Left lobe of liver (tissue), 2 donors: Measurements from ENCODE around the gene TADA2B. TPM values are rescaled to one million over a fixed set of nuclear protein-coding genes. Genes with fewer than 3 reads are reported as not detected.

Source experiments
- ATAC-seq: fragments of 200-7000 bp; cut with Tn5 transposase; one replicate; pipeline ENCODE4 v1.9.1; 2020; ENCODE audit warnings: mild to moderate bottlenecking, moderate library complexity
- DNase-seq: peaks from one replicate; pipeline ENCODE4 v3.0.0-alpha.2; 2020; ENCODE audit warnings: low spot score
- total RNA-seq: library from RNA; stranded (reverse); gene quantifications from one replicate; pipeline ENCODE4 v1.2.1, GENCODE V29; 2021
- donor health status: DM: no; HTN: no; CAD: no; lungs with moderate emphysema.
- donor health status: DM: no; HTN: yes; CAD: no.

TADA2B gene, protein sequence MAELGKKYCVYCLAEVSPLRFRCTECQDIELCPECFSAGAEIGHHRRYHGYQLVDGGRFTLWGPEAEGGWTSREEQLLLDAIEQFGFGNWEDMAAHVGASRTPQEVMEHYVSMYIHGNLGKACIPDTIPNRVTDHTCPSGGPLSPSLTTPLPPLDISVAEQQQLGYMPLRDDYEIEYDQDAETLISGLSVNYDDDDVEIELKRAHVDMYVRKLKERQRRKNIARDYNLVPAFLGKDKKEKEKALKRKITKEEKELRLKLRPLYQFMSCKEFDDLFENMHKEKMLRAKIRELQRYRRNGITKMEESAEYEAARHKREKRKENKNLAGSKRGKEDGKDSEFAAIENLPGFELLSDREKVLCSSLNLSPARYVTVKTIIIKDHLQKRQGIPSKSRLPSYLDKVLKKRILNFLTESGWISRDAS
- total RNA-seq = 18.6 TPM

DNA sequence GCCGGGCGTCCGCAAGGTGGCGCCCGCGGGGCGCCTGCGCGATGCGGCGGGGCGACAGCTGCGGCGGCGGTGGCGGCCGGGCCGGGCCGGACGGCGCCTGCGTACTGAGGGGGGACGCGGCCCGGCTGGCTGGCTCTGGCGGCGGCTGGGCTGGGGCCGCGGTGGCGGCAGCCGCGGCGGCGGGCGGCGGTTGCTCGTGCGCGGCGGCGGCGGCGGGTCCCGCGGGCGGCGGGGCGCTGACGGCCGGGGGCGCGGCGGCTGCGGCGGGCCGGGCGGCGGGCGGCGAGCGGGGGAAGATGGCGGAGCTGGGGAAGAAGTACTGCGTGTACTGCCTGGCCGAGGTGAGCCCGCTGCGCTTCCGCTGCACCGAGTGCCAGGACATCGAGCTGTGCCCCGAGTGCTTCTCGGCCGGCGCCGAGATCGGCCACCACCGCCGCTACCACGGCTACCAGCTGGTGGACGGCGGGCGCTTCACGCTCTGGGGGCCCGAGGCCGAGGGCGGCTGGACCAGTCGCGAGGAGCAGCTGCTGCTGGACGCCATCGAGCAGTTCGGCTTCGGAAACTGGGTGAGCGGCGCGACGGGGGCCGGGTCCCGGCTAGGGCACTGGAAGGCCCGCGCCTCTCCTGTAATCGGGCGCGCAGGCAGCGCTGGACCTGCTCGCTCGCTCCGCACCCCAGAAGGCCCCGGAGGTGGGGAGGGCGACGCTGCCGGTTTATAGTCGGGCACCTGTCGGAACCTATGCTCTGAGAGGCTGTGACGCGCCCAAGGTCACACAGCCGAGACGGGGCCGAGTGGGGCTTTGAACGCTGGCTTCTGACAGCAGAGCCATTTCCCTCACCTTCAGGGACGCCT is at the start of gene TADA2B:
TSS of gene TADA2B (plus strand) at position 89 of the 853 bp plus-strand sequence. CDS start at position 297, 208 bp downstream.
- ATAC-seq (peak; percentile 6), DNase-seq (peak; percentile 64)

DNA sequence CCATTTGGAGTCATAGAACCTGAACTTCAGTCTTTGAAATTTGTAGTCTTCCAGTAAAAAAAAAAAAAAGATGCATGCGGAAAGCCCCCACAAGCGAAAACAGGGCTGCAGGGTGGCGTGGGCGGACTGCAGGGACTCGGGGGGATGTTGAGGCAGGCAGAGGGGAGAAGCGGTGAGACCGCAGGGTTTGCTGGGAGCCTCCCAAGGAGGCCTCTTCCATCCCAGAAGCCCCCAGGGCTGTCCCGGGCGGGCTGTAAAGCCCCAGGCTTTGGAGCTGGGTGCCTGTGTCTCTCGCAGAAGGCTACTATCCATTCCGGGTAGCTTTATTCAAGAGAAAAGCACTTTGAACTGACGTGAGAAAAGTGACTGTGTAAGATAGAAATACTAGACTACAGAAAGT is 46.7 kb upstream of the TADA2B start:
- ATAC-seq = no peak
- DNase-seq = no peak

DNA sequence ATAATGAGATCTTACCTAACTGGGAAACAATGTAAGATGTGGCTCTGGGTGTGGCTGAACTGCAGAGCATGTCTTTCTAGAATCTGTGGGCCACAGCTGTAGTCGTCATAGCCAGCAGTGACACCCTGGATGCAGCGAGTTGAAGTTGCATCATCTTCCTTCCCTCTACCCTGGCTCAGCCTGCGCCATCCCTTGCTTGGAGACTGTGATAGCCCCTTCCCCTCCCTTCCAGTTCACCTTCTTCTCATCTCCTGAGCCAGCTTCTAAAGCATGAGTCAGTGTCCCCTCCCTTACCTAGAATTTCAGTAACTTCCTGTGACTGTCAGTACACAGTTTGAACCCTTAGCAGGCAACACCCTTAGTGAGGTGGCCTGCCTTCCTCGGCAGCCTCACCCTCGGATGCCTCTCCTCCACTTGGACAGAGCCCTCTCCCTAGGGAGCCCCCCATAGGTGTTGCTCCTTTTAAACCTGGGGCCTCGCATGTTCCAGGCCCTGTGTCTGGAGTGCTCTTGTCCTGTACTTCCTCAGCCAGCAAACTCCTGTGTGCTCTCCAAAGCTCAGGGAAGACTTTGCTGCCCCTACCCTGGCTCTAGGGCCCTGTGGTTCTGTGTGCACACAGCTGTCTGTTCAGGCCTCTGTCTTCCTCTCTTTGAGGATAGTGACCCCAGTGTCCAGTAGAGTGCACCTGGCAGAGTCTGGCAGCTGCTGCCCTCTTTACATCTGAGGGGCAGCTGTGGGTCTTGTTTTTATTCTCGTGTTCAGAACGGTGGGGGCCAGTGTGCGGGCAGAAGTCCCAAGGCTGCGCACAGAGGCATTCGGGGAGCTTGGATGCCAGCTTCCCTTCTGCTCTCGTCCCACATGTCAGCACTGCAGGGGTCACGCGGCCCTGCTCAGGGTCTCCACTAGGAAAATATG is 43.7 kb upstream of the TADA2B start:
- DNase-seq (no peak), ATAC-seq (peak; percentile 7)

DNA sequence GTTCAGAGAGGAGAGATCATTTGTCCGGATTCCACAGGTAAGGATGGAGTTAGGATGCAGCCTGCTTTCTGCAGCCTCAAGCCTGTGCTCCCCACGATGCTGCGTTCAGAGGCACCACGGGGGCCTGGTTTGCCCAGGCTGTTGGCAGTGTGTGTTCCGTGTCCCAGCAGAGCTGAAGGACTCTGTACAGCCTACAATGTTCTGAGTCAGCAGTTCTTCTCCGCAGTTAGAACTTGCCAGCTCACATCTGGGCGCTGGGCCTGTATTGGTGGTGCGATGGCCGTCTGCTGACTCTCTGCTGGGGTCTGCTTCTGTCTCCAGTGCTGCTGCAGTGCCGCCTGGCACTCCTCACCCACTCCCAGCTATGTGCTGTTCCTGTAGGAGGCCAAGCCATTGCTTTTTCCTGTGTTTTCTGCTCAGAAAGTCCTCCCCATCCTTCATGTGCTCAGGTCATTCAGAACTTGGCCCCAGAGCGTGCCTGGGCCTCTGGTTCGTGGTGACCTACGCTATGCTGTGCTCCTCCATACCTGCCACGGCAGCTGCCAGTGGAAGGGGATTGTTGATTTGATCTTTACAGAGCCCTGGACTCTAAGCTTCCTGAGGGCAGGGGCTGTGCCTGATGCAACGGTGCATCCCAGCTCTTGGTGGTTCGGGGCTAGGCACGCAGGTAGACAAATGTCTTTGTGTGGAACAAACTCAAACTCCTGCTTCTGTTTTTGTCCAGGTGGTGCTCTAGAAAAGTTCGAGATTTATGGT is 42.6 kb upstream of the TADA2B start:
- ATAC-seq (peak; percentile 90), DNase-seq (no peak)

DNA sequence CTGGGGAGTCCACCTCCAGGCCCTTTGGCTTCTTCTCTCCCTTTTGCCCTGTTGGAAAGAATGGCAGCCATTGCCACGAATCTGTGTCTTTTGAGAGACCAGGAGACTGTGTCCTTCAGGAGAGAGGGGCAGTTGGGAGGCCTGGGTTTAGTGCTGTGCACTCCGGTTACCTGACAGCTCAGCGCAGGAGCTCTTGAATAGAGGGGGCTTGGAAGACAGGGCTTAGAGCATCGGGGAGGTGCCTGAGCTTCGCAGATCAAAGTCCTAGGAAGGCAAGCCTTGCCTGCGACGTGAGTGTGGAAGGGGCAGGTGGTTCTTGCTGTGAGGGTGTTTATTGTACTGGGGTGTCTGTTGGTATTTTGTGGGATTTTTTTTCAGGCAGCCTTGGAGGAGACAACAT is 41.9 kb upstream of the TADA2B start:
- DNase-seq (peak; percentile 14), ATAC-seq (no peak)

DNA sequence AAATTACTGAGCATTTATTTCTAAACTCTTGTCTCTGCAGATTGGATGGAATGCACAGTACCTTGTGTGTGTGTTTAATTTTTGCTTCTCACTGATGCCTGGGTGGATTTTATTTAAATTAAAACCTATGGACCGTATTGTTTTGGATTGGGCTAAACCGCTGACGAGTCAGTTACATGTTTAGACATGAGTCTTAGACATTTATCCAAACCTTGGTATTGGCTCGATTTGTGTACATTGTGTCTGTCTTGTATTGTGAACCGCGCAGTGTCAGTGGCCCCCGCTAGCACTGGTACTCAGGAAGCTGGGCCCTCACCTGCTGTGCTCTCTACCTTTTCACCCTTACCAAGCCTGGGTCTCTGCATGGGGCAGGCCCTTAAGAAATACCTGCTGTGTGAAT is 40.8 kb upstream of the TADA2B start:
- no peak for ATAC-seq
- peak; percentile 21 for DNase-seq

DNA sequence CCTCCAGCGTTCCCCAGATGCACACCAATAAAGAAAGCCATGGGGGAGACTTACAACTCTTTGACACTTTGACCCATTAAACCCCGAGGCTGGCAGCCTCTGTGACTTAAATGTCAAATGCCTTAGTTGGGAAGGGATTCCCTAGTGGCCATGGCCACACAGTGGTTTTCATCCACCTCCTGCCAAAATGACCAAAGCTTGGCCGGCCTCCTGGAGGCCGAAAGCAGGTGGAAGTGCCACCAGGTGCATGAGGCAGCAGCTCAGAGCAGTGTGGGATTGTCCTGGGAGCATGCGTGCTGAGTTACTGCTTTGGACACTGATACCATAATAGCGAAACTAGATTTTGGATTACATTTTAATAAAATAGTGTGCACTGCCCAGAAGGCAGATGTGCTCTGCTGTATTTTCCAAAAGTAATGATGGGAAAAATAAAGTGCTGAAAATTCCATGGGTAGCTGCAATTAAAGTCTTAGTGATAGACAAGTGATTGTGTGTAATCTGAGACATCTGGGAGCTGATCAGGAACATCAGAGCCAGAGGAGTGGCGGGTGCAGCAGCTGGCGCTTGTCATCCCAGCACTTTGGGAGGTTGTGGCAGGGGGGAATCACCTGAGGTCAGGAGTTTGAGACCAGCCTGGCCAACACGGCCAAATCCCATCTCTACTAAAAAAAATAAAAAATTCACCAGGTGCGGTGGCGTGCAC is 39.8 kb upstream of the TADA2B start:
- no peak for ATAC-seq
- DNase-seq = peak; percentile 35

DNA sequence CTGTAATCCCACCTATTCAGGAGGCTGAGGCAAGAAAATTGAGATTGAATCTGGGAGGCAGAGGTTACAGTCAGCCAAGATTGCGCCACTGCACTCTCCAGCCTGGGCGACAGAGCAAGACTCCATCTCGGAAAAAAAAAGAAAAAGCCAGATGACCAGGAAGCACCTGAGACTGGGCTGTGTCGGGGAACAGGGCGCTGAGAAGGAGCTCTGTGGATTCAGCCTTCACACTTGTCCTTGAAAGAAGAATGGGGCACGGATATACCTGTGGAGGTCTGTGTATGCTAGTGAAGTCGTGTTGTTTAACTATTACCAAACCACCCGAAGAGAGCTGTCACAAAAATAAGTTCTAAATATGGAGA is 39.3 kb upstream of the TADA2B start:
- ATAC-seq (no peak), DNase-seq (no peak)

DNA sequence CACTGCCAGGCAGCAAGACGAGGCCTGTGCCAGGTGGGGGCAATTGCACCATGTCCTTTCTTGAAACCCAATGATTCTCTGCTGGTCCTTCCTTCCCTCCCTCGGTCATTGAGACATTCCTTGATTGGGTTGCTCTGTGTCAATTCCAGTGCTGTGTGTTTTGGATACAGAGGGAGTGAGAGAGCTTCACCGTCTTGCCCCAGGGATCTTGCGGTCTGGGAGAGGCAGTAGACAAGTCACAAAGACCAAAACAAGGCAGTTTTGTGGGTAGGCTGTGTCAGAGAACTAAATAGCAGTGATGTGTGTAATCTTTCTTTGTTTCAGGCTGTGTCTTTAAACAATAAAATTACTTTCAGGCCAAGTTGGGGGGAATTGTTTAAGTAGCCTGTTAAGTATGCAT is 38.8 kb upstream of the TADA2B start:
- no peak for DNase-seq

DNA sequence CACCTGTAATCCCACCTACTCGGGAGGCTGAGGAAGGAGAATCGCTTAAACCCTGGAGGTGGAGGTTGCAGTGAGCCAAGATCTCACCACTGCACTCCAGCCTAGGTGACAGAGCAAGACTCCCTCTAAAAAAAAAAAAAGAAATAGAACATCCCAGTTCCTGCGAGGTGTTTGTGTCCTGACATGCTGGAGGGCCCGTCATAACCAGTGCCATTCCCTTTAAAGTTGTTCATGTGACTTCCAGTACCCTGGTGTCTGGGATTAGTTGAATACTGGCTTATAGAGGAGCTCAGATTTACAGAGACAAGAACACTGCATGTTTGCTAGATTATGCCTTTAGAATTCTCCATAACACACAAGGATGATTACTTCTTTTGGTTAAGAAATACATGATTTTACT is 37.6 kb upstream of the TADA2B start:
- ATAC-seq (no peak), DNase-seq (no peak)

More for the DNA sequence above, 38.8 kb upstream of the TADA2B start:
- no peak for ATAC-seq

DNA sequence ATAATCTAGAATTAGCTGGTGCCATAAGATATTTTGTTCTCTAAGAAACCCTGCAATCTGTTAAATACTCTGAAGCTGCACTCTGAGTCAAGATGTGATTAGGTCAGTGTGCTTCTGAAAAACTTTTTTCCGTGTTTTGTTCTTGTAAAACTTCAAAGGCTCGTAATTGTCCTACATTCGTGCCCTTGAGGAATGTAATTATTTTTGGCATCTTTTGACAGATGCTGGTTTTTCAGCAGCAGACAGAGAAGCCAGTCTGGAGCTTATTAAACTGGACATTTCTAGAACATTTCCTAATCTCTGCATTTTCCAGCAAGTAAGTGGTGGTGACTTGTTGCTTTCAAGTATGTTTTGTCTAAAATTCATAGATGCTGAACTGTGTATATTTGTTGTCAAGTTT is 36.8 kb upstream of the TADA2B start:
- ATAC-seq (no peak), DNase-seq (no peak)

DNA sequence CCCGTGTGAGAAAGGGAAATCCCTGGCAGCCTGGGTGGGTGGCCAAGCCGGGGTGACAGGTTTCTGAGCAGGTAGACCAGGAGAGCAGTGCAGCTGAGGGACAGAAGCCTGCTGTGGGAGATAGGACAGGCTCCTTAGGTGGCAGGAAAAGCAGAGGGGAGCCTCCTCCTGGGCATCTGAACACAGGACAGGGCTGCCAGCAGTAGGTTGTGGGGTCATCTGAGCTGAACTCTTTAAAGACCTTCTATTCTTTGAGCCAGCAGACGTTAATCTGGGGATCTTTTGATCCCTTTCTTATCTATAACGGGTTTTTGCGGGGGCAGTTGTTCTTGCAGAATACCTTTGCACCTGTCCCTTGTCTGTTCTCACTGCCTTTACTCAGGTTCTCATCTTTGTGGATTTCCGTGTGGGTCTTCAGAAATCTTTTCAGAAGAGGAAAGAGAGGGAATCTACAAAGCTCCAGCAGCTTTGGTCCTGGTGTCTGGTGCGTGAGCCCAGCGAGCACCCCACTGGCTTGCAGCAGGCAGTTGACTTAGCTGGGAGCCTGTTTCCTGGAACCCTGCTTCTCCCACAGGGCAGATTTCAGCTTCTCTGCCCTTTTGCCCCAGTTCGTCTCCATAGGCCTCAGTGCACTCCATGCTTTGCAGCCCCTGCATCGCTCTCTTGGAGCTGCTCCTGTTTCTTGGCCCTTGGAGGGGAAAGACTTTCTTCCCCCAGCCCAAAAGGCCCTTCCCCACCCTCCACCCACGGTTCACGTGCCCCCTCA is 35.8 kb upstream of the TADA2B start:
- ATAC-seq = peak; percentile 74
- DNase-seq = no peak

DNA sequence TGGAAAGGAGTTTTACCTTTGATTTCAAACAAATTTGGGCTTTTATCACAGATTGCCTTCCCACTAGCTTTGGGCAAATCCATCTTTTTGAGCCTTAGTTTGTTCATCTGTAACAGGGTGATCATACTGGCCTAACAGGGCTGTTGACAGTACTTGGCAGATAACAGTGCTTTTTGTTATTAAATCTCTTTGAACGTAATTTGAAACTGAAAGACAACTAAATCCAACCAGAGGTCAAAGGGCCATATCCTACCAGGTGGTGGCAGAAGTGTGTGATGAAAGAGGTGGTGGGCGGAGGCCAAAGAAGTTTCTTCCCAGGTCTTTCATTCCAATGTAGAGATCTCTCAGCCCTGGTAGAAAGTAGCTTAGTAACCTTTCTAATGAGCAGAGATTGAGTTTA is 35.2 kb upstream of the TADA2B start:
- ATAC-seq = peak; percentile 86
- peak; percentile 84 for DNase-seq

DNA sequence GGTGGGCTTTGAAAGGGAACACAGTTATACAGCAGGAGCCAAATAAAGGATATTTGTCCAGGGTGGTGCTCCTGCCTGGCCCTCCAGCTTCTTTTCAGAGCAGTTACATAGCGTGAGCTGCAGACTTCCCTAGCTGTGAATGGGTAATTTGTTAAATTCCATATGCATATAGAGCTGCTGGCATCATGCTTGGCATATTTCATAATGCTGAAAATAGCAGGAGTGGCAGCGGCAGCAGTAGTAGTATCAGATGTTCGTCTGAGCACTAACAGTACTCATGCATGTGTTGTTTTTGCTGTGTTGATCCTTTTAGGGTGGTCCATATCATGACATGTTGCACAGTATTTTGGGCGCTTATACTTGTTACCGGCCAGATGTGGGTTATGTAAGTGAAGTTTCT is 33.6 kb upstream of the TADA2B start:
- no peak for DNase-seq
- no peak for ATAC-seq

DNA sequence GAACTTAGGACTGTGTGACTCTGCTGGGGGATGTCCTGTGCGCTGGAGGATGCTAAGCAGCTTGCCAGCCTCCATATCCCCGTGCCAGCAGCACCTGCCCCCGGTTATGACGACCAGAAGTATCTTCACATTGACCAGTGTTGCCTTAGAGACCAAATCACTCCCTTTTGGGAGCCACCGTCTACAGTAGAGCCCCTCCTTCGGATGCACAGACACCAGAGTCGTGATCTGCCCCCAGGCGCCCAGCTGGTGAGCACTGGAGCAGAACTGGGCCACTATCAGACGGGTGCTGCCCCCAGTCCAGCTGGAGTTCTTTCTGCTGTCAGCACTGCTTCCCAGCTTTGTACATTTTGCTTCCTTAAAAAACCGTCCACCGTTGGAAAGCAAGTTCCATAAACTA is 30.0 kb upstream of the TADA2B start:
- ATAC-seq (no peak), DNase-seq (no peak)

DNA sequence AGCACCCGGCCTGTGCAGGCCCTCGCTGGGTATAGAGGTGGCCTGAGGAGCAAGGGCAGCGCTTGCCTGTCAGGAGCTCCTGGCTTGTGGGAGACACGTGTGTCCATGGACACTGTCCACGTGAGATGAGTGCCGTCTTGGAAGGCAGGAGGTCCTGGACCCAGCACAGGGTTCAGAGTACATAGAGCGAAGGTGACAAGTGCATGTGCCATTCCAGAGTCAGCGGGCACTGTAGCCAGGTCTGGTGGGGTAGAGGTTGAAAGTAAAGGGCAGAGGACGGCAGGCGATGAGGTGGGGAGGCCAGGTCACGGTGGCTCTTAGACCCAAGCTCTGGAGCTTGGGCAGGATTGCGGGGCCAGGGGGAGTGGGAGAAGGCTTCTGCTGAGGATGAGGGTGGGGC is 28.4 kb upstream of the TADA2B start:
- DNase-seq (peak; percentile 95), ATAC-seq (peak; percentile 82)

DNA sequence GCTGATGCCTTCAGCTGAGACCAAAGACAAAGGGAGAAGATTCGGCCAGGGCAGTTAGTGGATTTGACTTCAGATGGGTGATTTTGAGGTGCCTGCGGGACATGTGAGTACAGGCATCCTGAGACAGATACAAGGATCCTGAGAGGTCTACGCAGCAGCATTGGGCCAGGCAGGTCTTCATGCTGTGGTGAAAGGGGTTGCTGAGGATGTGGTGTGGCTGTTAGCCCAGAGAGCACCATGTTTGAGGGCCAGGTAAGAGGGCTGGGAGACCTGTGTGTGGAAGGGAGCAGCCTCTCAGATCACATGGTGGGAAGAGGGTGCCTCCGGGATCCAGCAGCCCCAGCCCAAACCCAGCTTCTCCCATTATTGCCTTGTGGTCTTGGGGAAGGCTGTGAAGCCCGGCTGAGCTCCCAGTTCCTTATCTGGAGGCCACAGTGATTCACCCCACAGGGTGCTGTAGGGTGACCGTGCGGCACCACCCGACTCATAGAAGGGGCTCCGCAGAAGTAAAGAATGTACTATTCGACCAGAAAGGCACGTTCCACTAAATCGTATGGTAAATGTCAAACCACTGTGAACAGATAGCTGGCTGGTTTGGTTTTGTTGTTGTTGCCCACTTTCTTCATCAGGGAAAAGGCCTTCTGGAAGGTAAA is 27.7 kb upstream of the TADA2B start:
- peak; percentile 4 for ATAC-seq
- DNase-seq = no peak

DNA sequence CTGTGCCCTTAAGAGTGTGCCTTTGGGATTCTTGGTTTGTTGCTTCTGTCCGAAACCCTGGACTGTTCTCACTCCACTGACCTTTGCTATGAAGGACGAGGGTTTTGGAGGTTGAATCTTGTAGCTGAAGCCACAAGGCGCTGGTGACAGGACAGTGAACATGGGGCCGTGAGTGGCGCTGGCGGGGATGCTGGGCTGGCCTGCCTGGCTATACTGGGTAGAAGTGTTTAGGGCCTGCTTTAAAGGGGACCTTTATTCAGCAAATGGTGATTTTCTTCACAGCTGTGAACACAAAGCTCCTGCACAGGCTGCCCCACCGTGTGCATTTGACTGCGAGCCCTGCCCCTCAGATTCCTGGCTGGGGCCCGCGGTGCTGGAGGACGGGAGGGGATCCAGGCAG is 27.1 kb upstream of the TADA2B start:
- DNase-seq = no peak

More for the DNA sequence above, 27.1 kb upstream of the TADA2B start:
- peak; percentile 27 for ATAC-seq
